Measurements from ENCODE around the gene CHST11. TPM values are rescaled to one million over a fixed set of nuclear protein-coding genes. Genes with fewer than 3 reads are reported as not detected.
"Not testable (repeated sequence)": the region's sequence is repeated elsewhere in the genome, so short reads cannot be mapped to it uniquely, and the experiment has no call there.

CHST11 gene
- total and polyA plus RNA-seq, 7 experiments from 2014 or later: 23.4 to 74.3 (median 32.0) TPM

- H3K4me3 Mint-ChIP-seq: no peak overlapping the region
These were observed 344.3 kb downstream of the CHST11 start for GRCh38 chr12:104801005-104801404.

GRCh38 chr12:104801427-104801826 lies 344.7 kb downstream of the CHST11 start:
- Histone ChIP-seq H3K27ac (ENCODE audit: low read depth, low read length) (no peak overlapping the region), H3K36me3 (ENCODE audit: control insufficient read depth in 2 of 3, insufficient read depth in 3 of 3, low read length in 3 of 3) (no peaks in the 10 kb centered on the region), H3K4me3 (ENCODE audit: low read length) (no peak overlapping the region), H3K27me3 (ENCODE audit: control insufficient read depth in 2 of 2, insufficient read depth in 2 of 2, low read length in 2 of 2) (no peaks in the 10 kb centered on the region), H3K9me3 (ENCODE audit: control insufficient read depth in 2 of 3, low read length in 3 of 3) (no peaks in the 10 kb centered on the region), H3K4me1 (ENCODE audit: control insufficient read depth in 2 of 2, insufficient read depth in 2 of 2, low read length in 2 of 2) (no peaks in the 10 kb centered on the region)
- ChIA-PET CTCF (no interaction called here), POLR2A (no interaction called here)
- Mint-ChIP-seq H3K4me1 (no peaks in the 10 kb centered on the region), H3K4me3 (no peak overlapping the region), H3K27me3 (peaks cover 0 to 30% (median 0%) of the 10 kb centered on the region in 5 donors), H3K27ac (no peak overlapping the region), H3K36me3 (peaks cover 0 to 3% (median 0%) of the 10 kb centered on the region in 5 donors), H3K9me3 (peaks cover 0 to 2% (median 0%) of the 10 kb centered on the region in 11 donors)
- no peak for ATAC-seq
- intact Hi-C loops (cut with micrococcal nuclease): no loop called here
- DNase-seq: no peak

More at GRCh38 chr12:104801005-104801404, 344.3 kb downstream of the CHST11 start:
- Mint-ChIP-seq H3K36me3 (peaks cover 0 to 3% (median 0%) of the 10 kb centered on the region in 5 donors), H3K27ac (peak overlapping the region in 1 of 9 donors; percentile 15), H3K27me3 (peaks cover 0 to 31% (median 0%) of the 10 kb centered on the region in 5 donors), H3K4me1 (peaks cover 0 to under 1% (median 0%) of the 10 kb centered on the region in 7 donors), H3K9me3 (peaks cover 0 to 2% (median 0%) of the 10 kb centered on the region in 11 donors)
- Histone ChIP-seq H3K4me3 (ENCODE audit: low read length) (no peak overlapping the region), H3K27ac (ENCODE audit: low read depth, low read length) (no peak overlapping the region), H3K4me1 (ENCODE audit: control insufficient read depth in 2 of 2, insufficient read depth in 2 of 2, low read length in 2 of 2) (no peaks in the 10 kb centered on the region), H3K36me3 (ENCODE audit: control insufficient read depth in 2 of 3, insufficient read depth in 3 of 3, low read length in 3 of 3) (no peaks in the 10 kb centered on the region), H3K27me3 (ENCODE audit: control insufficient read depth in 2 of 2, insufficient read depth in 2 of 2, low read length in 2 of 2) (no peaks in the 10 kb centered on the region), H3K9me3 (ENCODE audit: control insufficient read depth in 2 of 3, low read length in 3 of 3) (no peaks in the 10 kb centered on the region)
- DNase-seq (no peak), ATAC-seq (no peak)
- intact Hi-C loops (cut with micrococcal nuclease): no loop called here
- ChIA-PET CTCF (no interaction called here), POLR2A (no interaction called here)

- DNase-seq: no peak
- Histone ChIP-seq H3K4me1 (ENCODE audit: control insufficient read depth in 2 of 2, insufficient read depth in 2 of 2, low read length in 2 of 2) (no peaks in the 10 kb centered on the region), H3K27me3 (ENCODE audit: control insufficient read depth in 2 of 2, insufficient read depth in 2 of 2, low read length in 2 of 2) (no peaks in the 10 kb centered on the region), H3K36me3 (ENCODE audit: control insufficient read depth in 2 of 3, insufficient read depth in 3 of 3, low read length in 3 of 3) (no peaks in the 10 kb centered on the region), H3K9me3 (ENCODE audit: control insufficient read depth in 2 of 3, low read length in 3 of 3) (no peaks in the 10 kb centered on the region), H3K27ac (ENCODE audit: low read depth, low read length) (no peak overlapping the region), H3K4me3 (ENCODE audit: low read length) (no peak overlapping the region)
- Mint-ChIP-seq H3K27me3 (peaks cover 0 to 24% (median 0%) of the 10 kb centered on the region in 5 donors), H3K27ac (no peak overlapping the region), H3K36me3 (peaks cover 0 to 3% (median 0%) of the 10 kb centered on the region in 5 donors), H3K9me3 (no peaks in the 10 kb centered on the region), H3K4me3 (no peak overlapping the region), H3K4me1 (no peaks in the 10 kb centered on the region)
- intact Hi-C loops (cut with micrococcal nuclease): no loop called here
- ChIA-PET POLR2A (no interaction called here), CTCF (no interaction called here)
- no peak for ATAC-seq
These were observed 345.5 kb downstream of the CHST11 start for GRCh38 chr12:104802208-104802607.

- ChIA-PET POLR2A (no interaction called here), CTCF (no interaction called here)
- no peak for DNase-seq
- H3K36me3 ChIP-seq (ENCODE audit: control insufficient read depth in 2 of 3, insufficient read depth in 3 of 3, low read length in 3 of 3): no peaks in the 10 kb centered on the region
- no peaks in the 10 kb centered on the region for H3K9me3 ChIP-seq (ENCODE audit: control insufficient read depth in 2 of 3, low read length in 3 of 3)
- no peaks in the 10 kb centered on the region for H3K4me1 ChIP-seq (ENCODE audit: control insufficient read depth in 2 of 2, insufficient read depth in 2 of 2, low read length in 2 of 2)
- no peaks in the 10 kb centered on the region for H3K27me3 ChIP-seq (ENCODE audit: control insufficient read depth in 2 of 2, insufficient read depth in 2 of 2, low read length in 2 of 2)
- ATAC-seq: no peak
- H3K27me3 Mint-ChIP-seq: peaks cover 0 to 23% (median 0%) of the 10 kb centered on the region in 5 donors
- no peak overlapping the region for H3K27ac Mint-ChIP-seq
- H3K27ac ChIP-seq (ENCODE audit: low read depth, low read length): no peak overlapping the region
- no peak overlapping the region for H3K4me3 ChIP-seq (ENCODE audit: low read length)
- H3K4me3 Mint-ChIP-seq: no peak overlapping the region
- intact Hi-C loops (cut with micrococcal nuclease): no loop called here
- H3K4me1 Mint-ChIP-seq: no peaks in the 10 kb centered on the region
- H3K9me3 Mint-ChIP-seq: no peaks in the 10 kb centered on the region
- H3K36me3 Mint-ChIP-seq: peaks cover 0 to 5% (median 0%) of the 10 kb centered on the region in 5 donors
These were observed 348.4 kb downstream of the CHST11 start for GRCh38 chr12:104805186-104805585.

- ATAC-seq; H3K36me3 ChIP-seq (ENCODE audit: control insufficient read depth in 2 of 3, insufficient read depth in 3 of 3, low read length in 3 of 3); DNase-seq; H3K27me3 ChIP-seq (ENCODE audit: control insufficient read depth in 2 of 2, insufficient read depth in 2 of 2, low read length in 2 of 2); H3K36me3 Mint-ChIP-seq; H3K27ac Mint-ChIP-seq; H3K4me1 Mint-ChIP-seq; H3K4me3 ChIP-seq (ENCODE audit: low read length); H3K4me1 ChIP-seq (ENCODE audit: control insufficient read depth in 2 of 2, insufficient read depth in 2 of 2, low read length in 2 of 2); POLR2A ChIA-PET; H3K4me3 Mint-ChIP-seq; H3K9me3 ChIP-seq (ENCODE audit: control insufficient read depth in 2 of 3, low read length in 3 of 3); intact Hi-C loops (cut with micrococcal nuclease); H3K27ac ChIP-seq (ENCODE audit: low read depth, low read length); H3K9me3 Mint-ChIP-seq; CTCF ChIA-PET: not testable (repeated sequence)
- peaks cover 0 to 19% (median 0%) of the 10 kb centered on the region in 5 donors for H3K27me3 Mint-ChIP-seq
These were observed 349.4 kb downstream of the CHST11 start for GRCh38 chr12:104806194-104806593.

- Mint-ChIP-seq H3K4me1 (no peaks in the 10 kb centered on the region), H3K36me3 (peaks cover 0 to 5% (median 0%) of the 10 kb centered on the region in 5 donors), H3K4me3 (no peak overlapping the region), H3K27ac (no peak overlapping the region), H3K9me3 (peaks cover 0 to 2% (median 0%) of the 10 kb centered on the region in 11 donors), H3K27me3 (peaks cover 0 to 9% (median 0%) of the 10 kb centered on the region in 5 donors)
- no peak for DNase-seq
- POLR2A ChIA-PET: no interaction called here
- Histone ChIP-seq H3K4me3 (ENCODE audit: low read length) (no peak overlapping the region), H3K9me3 (ENCODE audit: control insufficient read depth in 2 of 3, low read length in 3 of 3) (no peaks in the 10 kb centered on the region), H3K27ac (ENCODE audit: low read depth, low read length) (no peak overlapping the region), H3K4me1 (ENCODE audit: control insufficient read depth in 2 of 2, insufficient read depth in 2 of 2, low read length in 2 of 2) (no peaks in the 10 kb centered on the region), H3K36me3 (ENCODE audit: control insufficient read depth in 2 of 3, insufficient read depth in 3 of 3, low read length in 3 of 3) (no peaks in the 10 kb centered on the region), H3K27me3 (ENCODE audit: control insufficient read depth in 2 of 2, insufficient read depth in 2 of 2, low read length in 2 of 2) (no peaks in the 10 kb centered on the region)
- CTCF ChIA-PET: no interaction called here
- intact Hi-C loops (cut with micrococcal nuclease): no loop called here
- no peak for ATAC-seq
These were observed 352.5 kb downstream of the CHST11 start for GRCh38 chr12:104809251-104809650.

- DNase-seq (no peak), ATAC-seq (no peak)
- H3K4me1 Mint-ChIP-seq: no peaks in the 10 kb centered on the region
- CTCF ChIA-PET: no interaction called here
- peaks cover 0 to 7% (median 0%) of the 10 kb centered on the region in 5 donors for H3K27me3 Mint-ChIP-seq
- no peaks in the 10 kb centered on the region for H3K27me3 ChIP-seq (ENCODE audit: control insufficient read depth in 2 of 2, insufficient read depth in 2 of 2, low read length in 2 of 2)
- no peak overlapping the region for H3K27ac ChIP-seq (ENCODE audit: low read depth, low read length)
- POLR2A ChIA-PET: no interaction called here
- no peak overlapping the region for H3K4me3 ChIP-seq (ENCODE audit: low read length)
- peaks cover 0 to 5% (median 0%) of the 10 kb centered on the region in 5 donors for H3K36me3 Mint-ChIP-seq
- no peak overlapping the region for H3K4me3 Mint-ChIP-seq
- intact Hi-C loops (cut with micrococcal nuclease): no loop called here
- H3K36me3 ChIP-seq (ENCODE audit: control insufficient read depth in 2 of 3, insufficient read depth in 3 of 3, low read length in 3 of 3): no peaks in the 10 kb centered on the region
- no peak overlapping the region for H3K27ac Mint-ChIP-seq
- H3K9me3 Mint-ChIP-seq: peaks cover 0 to 2% (median 0%) of the 10 kb centered on the region in 11 donors
- H3K9me3 ChIP-seq (ENCODE audit: control insufficient read depth in 2 of 3, low read length in 3 of 3): no peaks in the 10 kb centered on the region
- no peaks in the 10 kb centered on the region for H3K4me1 ChIP-seq (ENCODE audit: control insufficient read depth in 2 of 2, insufficient read depth in 2 of 2, low read length in 2 of 2)
These were observed 353.1 kb downstream of the CHST11 start for GRCh38 chr12:104809706-104810385.
